Caco-2 (cell line): ENCODE results near the gene SH3YL1. TPM values are rescaled to one million over a fixed set of nuclear protein-coding genes. Genes with fewer than 3 reads are reported as not detected.

Experiments
- BruUV-seq: library from RNA; stranded (reverse); fragments of 400-500 nt; replicated peaks from 2 replicates; lab custom pipeline; 2021; lab: Mats Ljungman, UMichigan
- CTCF ChIA-PET: fragments of 300-600 bp; sonication (Branson Sonifier 250); formaldehyde crosslinking; loops from one replicate; lab custom pipeline; 2022; ENCODE audit warnings: antibody characterized with exemption; lab: Charles Lee
- POLR2A ChIA-PET: fragments of 300-600 bp; sonication (Branson Sonifier 250); formaldehyde crosslinking; loops from one replicate; lab custom pipeline; 2022; ENCODE audit warnings: antibody characterized with exemption; lab: Charles Lee
- DNase-seq, 2 experiments: peaks; one replicate each; pipeline versions ENCODE4 v3.0.0 to v3.0.0-alpha.2; 2020 to 2022
- H3K27me3 ChIP-seq: replicated peaks from 2 replicates; pipeline ENCODE4 v1.6.0; 2011; ENCODE audit warnings: low read length; ENCODE audit not compliant: control insufficient read depth, insufficient read depth
- H3K36me3 ChIP-seq: 2 replicates; pipeline ENCODE4 v1.5.1; 2011; ENCODE audit warnings: low read length; ENCODE audit not compliant: control insufficient read depth, insufficient read depth
- H3K4me1 ChIP-seq: fragments of 250-450 bp; sonication (Bioruptor Pico); 2 replicates; pipeline ENCODE4 v1.5.1; 2020; ENCODE audit warnings: mild to moderate bottlenecking
- H3K4me3 ChIP-seq: 2 replicates; pipeline ENCODE4 v1.5.1; 2011; ENCODE audit warnings: low read depth, mild to moderate bottlenecking, control low read depth, low read length
- H3K9me3 ChIP-seq: fragments of 250-450 bp; sonication (Bioruptor Pico); 2 replicates; pipeline ENCODE4 v1.5.1; 2020; ENCODE audit warnings: mild to moderate bottlenecking, moderate library complexity
- H3K27ac Mint-ChIP-seq: one replicate; pipeline ENCODE4 v1.8.0; 2022; ENCODE audit warnings: mixed read lengths; ENCODE audit not compliant: unreplicated experiment
- H3K27me3 Mint-ChIP-seq: one replicate; pipeline ENCODE4 v1.8.0; 2022; ENCODE audit warnings: mixed read lengths; ENCODE audit not compliant: insufficient read depth, unreplicated experiment
- H3K36me3 Mint-ChIP-seq: one replicate; pipeline ENCODE4 v1.8.0; 2022; ENCODE audit warnings: mild to moderate bottlenecking, mixed read lengths; ENCODE audit not compliant: insufficient read depth, unreplicated experiment
- H3K4me1 Mint-ChIP-seq: one replicate; pipeline ENCODE4 v1.8.0; 2022; ENCODE audit warnings: low read depth, mixed read lengths; ENCODE audit not compliant: unreplicated experiment
- H3K4me3 Mint-ChIP-seq: one replicate; pipeline ENCODE4 v1.8.0; 2022; ENCODE audit warnings: mild to moderate bottlenecking, moderate library complexity, mixed read lengths; ENCODE audit not compliant: unreplicated experiment
- H3K9me3 Mint-ChIP-seq: one replicate; pipeline ENCODE4 v1.8.0; 2022; ENCODE audit warnings: mixed read lengths; ENCODE audit not compliant: unreplicated experiment
- intact Hi-C: fragments of 100-400 bp; cut with micrococcal nuclease; formaldehyde crosslinking; loops from one replicate; pipeline ENCODE4 v1.10.0; 2022; ENCODE audit not compliant: unreplicated experiment
- total RNA-seq: library from RNA; stranded (reverse); gene quantifications from 2 replicates; pipeline ENCODE4 v1.2.3, GENCODE V29; 2022
- TF ChIP-seq, protein P1 (sequence below), 2 experiments: fragments of 200-600 bp in 1 of 2; IDR thresholded peaks; 1 replicate in 1 of 2; 2 replicates in 1 of 2; pipeline versions ENCODE4 v1.5.1 to v1.8.0; 2011 to 2022; ENCODE audit warnings: antibody characterized with exemption in 1 of 2, control low read depth in 1 of 2, inconsistent platforms in 1 of 2, low read depth in 1 of 2, low read length in 1 of 2, mild to moderate bottlenecking in 1 of 2, moderate library complexity in 1 of 2; ENCODE audit not compliant: insufficient read depth in 1 of 2, severe bottlenecking in 1 of 2, unreplicated experiment in 1 of 2

The SH3YL1 gene
- total RNA-seq, 1 experiment from 2014 or later: 76.0 TPM

GRCh38 chr2:257429-257828, 6.4 kb downstream of the SH3YL1 start:
- Mint-ChIP-seq H3K27ac (no peak overlapping the region), H3K4me1 (peaks cover 14% of the 10 kb centered on the region), H3K27me3 (no peaks in the 10 kb centered on the region), H3K9me3 (peaks cover 16% of the 10 kb centered on the region), H3K36me3 (peaks cover 5% of the 10 kb centered on the region), H3K4me3 (no peak overlapping the region)
- intact Hi-C loops: no loop called here
- POLR2A ChIA-PET: no interaction called here
- Histone ChIP-seq H3K36me3 (no peaks in the 10 kb centered on the region; the same call in 1 of the 2 replicates), H3K4me3 (no peak overlapping the region), H3K9me3 (peaks cover 8% of the 10 kb centered on the region; the same call in 1 of the 2 replicates), H3K27me3 (no peaks in the 10 kb centered on the region), H3K4me1 (peaks cover 20% of the 10 kb centered on the region)
- no peak for DNase-seq
- no TSS peak for BruUV-seq
- TF ChIP-seq, protein P1, sequence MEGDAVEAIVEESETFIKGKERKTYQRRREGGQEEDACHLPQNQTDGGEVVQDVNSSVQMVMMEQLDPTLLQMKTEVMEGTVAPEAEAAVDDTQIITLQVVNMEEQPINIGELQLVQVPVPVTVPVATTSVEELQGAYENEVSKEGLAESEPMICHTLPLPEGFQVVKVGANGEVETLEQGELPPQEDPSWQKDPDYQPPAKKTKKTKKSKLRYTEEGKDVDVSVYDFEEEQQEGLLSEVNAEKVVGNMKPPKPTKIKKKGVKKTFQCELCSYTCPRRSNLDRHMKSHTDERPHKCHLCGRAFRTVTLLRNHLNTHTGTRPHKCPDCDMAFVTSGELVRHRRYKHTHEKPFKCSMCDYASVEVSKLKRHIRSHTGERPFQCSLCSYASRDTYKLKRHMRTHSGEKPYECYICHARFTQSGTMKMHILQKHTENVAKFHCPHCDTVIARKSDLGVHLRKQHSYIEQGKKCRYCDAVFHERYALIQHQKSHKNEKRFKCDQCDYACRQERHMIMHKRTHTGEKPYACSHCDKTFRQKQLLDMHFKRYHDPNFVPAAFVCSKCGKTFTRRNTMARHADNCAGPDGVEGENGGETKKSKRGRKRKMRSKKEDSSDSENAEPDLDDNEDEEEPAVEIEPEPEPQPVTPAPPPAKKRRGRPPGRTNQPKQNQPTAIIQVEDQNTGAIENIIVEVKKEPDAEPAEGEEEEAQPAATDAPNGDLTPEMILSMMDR (IDR thresholded peaks at IDR 0.05; ENCODE audit: insufficient read depth in 1 of 2, low read depth in 1 of 2, low read length in 1 of 2, severe bottlenecking in 1 of 2, unreplicated experiment in 1 of 2): no peak
- CTCF ChIA-PET: interaction anchor here (0.5 to 1.1 kb wide), 3 partner anchors 11 to 1239 kb away, joined by 3 read pairs; no protein-coding TSS in a partner anchor

DNA sequence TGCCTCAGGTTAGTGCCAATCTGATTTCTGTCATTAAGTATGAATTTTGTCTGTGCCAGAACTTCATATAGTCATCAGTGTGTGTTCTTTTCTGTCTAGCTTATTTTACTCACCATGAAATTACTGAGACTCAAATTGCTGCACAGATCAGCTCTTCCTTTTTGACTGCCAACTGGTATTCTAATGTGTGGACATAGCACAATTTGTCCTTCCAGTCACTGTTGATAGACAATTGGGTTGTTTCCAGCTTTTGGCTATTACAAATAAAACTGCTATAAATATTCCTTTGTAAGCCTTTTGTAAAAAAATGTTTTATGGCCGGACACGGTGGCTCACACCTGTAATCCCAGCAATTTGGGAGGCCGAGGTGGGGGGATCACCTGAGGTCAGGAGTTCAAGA, 7.7 kb downstream of the SH3YL1 start:
- H3K4me1 ChIP-seq: peaks cover 11% of the 10 kb centered on the region
- intact Hi-C loops: no loop called here
- DNase-seq: no peak
- H3K27ac Mint-ChIP-seq: no peak overlapping the region
- no peak overlapping the region for H3K4me3 Mint-ChIP-seq
- H3K27me3 ChIP-seq: no peaks in the 10 kb centered on the region
- H3K9me3 Mint-ChIP-seq: peaks cover 16% of the 10 kb centered on the region
- ChIA-PET POLR2A (no interaction called here), CTCF (no interaction called here)
- no peaks in the 10 kb centered on the region for H3K27me3 Mint-ChIP-seq
- H3K4me3 ChIP-seq: no peak overlapping the region
- H3K36me3 Mint-ChIP-seq: peaks cover 11% of the 10 kb centered on the region
- BruUV-seq: no TSS peak
- TF ChIP-seq, protein P1 (IDR thresholded peaks at IDR 0.05; ENCODE audit: insufficient read depth in 1 of 2, low read depth in 1 of 2, low read length in 1 of 2, severe bottlenecking in 1 of 2, unreplicated experiment in 1 of 2): no peak
- H3K4me1 Mint-ChIP-seq: peaks cover 8% of the 10 kb centered on the region
- H3K36me3 ChIP-seq: peaks cover 2% of the 10 kb centered on the region
- peaks cover 8% of the 10 kb centered on the region; the same call in 1 of the 2 replicates for H3K9me3 ChIP-seq

- peaks cover 8% of the 10 kb centered on the region; the same call in 1 of the 2 replicates for H3K9me3 ChIP-seq
- CTCF ChIA-PET: no interaction called here
Measured at GRCh38 chr2:255195-255594, 8.6 kb downstream of the SH3YL1 start.

More at GRCh38 chr2:255195-255594, 8.6 kb downstream of the SH3YL1 start:
- Histone ChIP-seq H3K27me3 (no peaks in the 10 kb centered on the region), H3K4me3 (no peak overlapping the region), H3K36me3 (peaks cover 2% of the 10 kb centered on the region), H3K4me1 (peaks cover 2% of the 10 kb centered on the region)
- no TSS peak for BruUV-seq
- no peak overlapping the region for H3K4me3 Mint-ChIP-seq
- H3K27me3 Mint-ChIP-seq: no peaks in the 10 kb centered on the region
- no peak for DNase-seq
- H3K9me3 Mint-ChIP-seq: peaks cover 16% of the 10 kb centered on the region
- POLR2A ChIA-PET: no interaction called here
- intact Hi-C loops: no loop called here
- H3K36me3 Mint-ChIP-seq: peaks cover 11% of the 10 kb centered on the region
- TF ChIP-seq, protein P1 (IDR thresholded peaks at IDR 0.05; ENCODE audit: insufficient read depth in 1 of 2, low read depth in 1 of 2, low read length in 1 of 2, severe bottlenecking in 1 of 2, unreplicated experiment in 1 of 2): no peak
- no peak overlapping the region for H3K27ac Mint-ChIP-seq
- H3K4me1 Mint-ChIP-seq: no peaks in the 10 kb centered on the region
